GM18520 (cell line): ENCODE measurements around the gene SLC25A22.

Experiments
- ATAC-seq: cut with Tn5 transposase; IDR thresholded peaks from one replicate; pipeline ENCODE4 v1.9.1; 2021; ENCODE audit not compliant: unreplicated experiment

The SLC25A22 gene

DNA sequence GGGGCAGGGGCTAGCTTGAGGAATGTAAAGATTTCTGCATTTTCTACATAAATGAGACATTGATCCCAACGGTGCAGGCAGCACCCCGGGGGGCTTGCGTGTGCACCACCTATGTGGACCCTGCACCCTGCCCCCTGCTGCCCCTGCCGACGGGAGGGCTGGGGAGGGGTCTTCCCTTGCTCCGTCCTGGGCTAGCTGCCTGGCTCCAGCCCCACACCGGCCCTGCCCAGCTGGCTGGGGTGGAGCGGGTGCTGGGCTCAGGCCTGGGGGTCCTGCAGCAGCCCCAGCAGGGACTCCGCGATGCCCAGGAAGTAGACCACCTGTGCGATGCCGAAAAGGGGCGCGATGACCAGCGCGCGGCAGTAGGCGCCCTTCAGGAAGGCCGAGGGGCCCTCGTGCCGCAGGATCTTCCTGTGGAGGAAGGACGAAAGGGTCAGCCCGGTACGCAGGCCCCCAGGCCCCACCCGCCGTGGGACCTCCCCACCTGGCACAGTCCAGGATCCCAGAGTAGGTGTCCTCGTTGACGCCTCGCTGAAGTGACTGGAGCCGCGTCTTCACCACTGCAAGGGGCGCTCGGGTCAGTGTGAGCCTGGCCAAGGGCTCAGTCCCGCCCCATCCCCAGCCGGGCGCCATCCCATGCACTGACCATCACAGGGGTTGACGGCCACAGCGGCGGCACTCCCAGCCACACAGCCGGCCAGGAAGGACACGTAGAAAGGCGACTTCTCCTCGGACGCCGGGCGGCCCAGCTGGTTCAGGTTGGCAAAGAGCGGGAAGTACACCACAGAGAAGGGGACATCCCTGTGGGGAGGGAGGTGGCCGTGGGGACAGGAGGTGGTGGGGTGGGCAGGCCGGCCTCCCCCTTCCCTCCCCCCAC, 6.2 kb downstream of the SLC25A22 start:
- ATAC-seq, result no peak

DNA sequence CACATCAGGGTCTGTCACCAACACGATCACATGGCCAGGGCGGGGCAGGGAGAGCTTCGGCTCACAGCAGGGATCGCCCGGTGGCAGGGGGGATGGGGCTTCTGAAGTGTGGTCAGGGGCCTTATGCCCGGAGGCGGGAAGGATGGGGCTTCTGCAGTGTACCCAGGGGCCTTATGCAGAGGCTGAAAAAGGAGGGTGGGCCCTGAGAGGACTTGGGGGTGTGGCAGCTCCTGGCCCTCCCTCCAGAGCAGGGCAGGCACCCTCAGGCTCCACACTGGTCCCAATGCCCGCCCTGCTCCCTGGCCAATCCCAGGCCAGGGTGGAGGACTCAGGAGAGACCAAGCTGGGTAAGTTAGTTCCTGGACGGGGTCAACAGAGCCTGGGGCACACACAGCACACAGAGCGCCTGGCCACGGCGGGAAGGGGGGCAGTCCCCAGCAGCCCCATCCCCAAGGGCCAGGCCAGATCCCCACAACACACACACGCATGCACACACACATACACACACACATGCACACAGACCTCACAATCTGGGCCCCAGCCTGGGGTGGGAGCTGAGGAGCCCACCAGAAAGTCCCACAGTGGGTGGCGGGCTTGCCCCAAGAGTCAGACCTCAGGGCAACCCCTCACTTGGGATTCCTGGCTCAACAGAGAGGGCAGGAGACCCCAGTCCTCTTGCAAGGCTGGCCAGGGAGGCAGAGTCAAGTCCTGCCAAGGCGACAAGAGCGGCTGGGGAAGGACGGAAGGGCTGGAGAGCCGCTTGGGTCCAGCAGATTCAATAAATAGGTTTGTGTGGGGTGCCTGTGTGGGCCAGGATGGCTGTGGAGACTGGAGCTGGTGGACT, 7.1 kb downstream of the SLC25A22 start:
- no peak for ATAC-seq

DNA sequence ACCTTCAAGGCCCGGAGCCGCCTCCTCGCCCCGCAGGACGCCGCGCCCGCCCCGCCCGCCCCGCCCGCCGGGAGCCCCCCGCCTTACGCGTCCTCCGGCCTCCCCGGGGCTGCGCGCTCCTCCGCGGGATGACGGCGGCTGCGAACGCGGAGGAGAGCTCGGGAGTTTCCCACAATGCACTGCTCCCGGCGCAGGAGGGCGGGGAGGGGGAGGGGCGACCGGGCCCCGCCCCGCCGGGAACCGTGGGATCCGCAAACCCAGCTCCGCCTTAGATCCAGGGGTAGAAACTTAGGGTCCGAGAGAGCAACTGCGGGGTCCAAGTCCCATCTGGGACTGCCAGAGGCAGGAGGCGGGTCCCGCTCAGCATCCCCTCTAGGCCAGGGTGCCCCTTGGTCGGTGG, 8.1 kb downstream of the SLC25A22 start, which contains the start of gene CEND1:
CEND1 (minus strand) TSS at position 148 of the 400 bp plus-strand sequence. CDS start 1,514 bp downstream, outside the sequence.
- ATAC-seq, result no peak

DNA sequence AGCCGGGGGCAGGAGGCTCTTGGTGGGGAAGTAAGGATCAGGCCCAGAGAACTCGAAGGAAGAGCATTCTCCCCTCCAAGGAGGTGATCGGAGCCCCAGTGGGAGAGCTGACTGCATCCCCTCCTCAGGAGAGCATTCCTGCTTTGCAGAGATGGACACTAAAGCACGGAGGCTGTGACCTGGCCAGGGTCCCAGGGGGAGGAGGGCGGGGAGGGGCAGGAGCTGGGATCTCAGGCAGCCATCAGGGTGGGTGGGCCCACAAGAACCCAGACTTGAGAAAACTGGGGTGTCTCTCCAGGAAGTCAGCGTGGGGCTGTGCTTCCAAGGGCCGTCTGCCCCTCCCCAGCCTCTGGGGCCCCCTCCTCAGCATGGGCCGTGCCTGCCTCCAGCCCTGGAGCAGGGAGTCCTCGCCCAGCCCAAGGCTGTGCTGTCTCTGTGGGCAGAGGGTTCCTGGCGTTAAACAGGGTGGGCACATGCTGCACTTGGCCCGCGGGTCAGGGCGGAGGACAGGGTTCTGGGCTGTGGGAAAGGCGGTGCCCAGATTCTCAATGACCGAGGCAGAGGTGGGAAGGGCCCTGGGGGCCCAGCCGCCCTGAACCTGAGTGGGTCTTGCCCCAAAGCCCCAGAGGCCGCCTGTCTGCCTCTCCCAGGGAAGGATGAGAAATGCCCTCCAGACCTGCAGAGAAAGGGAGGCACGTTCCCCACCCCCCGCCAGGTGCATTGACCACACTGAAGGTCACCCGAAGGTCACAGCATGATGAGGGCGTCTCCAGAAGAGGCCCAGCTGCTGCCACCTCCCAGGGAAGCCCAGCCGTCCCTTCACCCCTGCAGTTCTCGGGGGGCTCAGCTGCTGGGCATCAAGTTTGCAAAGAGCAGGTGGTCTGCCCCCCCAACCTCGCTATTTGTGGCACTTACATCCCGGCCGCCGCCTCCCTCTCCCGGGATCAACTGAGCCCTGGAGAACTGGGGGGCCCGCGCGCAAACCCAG, 8.8 kb downstream of the SLC25A22 start:
- ATAC-seq, result no peak

DNA sequence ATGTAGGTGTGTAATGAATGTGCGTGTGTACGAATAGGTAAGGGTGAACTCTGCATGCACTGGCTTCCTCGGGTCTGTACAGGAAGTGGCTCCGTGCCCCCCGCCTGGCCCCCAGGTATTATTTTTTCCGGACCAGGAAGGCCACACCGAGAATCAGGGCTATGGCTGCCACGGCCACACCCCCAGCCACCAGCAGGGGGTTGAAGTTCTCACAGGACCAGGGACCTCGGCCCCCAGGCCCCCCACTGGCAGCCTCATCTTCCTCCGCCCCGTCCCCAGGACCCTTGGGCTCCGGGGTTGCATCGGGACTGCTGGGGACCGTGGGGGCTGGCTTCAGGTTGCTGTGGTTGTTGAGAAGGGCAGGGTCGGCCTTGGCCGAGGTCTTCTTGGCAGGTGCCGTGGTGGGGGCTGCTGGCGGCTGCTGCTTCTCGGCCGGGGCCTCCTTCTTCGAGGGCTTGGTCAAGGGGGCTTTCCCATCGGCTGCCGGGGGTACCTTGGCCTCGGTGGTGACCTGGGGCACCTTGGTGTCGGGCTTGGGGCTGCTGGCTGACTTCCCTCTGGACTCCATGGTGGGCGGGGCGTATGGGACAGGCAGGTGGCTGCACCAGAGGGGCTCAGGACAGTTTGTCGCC, 10.0 kb downstream of the SLC25A22 start:
- no peak for ATAC-seq

DNA sequence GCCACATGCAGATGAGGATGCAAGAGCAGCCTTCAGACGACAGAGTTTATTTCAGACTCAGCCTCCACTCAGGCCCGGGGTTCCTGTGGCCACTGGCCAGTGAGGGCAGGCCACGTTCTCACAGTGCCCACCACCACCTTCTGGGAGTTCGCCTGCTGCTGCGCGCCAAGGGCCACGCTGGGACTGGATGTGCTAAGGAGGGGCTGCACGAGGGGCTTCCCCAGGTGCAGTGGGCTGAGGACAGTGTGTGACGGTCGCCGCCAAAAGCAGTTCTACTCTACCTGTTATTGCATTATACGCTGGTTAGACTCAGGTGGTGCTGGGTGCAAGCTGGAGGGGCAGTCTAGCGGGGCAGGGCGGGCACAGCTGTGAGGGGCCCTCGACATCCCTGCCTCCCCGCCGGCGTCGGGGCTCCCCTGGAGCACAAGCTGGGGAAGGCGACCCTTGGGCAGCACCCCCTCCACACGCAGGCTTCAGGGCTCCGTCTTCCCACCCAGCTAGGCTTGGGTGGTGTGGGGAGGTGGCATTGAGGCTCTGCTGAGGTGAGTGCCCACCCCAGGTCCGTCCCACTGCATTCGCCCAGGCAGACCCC, 10.9 kb downstream of the SLC25A22 start:
- ATAC-seq, result no peak

DNA sequence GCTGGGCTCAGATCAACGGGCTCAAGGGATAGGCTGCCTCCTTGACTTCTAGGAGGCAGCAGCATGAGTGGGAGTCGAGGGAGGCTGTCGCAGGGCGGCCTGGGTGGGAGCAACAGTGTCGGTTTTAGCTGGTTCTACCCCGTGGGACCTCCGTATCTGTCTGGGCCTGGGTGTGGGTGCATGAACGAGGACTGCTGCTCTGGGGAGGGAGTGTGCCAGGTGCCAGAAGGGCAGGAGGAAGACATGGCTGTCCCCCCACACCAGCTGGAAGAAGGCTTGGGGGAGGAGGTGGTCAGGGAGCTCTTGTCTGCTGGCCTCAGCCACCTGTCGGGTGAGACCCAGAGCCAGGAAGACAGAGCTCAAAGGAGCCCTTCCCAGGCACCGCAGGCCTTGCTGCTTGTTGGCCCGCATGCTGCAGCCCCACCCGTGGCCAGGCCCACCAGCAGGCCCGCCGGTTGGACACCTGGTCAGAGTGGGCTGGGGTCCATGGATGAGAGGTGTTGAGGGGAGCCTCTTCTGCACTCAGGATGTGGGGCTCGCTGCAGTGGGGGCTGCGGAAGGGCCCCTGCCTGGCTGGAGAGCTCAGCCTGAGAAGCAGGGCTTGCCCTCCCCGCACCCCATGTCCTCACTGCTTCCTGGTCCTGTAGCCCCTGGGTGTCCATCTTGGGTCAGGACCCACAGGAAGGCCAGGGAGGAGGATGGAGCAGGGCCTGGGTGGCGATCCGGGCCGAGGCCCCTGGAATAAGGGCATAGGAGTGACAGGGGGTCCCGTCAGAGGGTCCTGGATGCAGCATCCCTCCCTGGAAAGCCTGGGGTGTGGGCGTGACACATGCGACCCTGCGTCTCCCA, 11.6 kb downstream of the SLC25A22 start:
- no peak for ATAC-seq

DNA sequence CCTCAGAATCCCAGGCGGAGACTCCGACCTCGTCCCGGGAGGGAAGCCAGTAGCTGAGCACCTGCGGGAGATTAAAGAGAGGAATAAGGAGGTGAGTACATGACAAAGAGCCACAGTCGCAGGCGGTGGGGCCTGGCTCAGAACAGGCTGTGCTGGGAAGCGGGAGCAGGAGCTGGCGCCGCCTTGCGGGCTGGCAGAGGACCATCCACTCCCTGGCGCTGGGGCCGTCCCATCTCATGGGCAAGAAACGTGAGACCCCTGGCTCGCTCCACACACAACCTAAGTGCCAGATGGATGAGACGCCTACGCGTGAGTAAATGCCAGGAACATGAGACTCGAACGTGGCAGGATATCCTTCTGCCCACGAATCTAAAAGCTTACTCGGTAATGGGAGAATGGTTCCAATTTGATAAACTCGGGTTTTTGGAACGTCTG, 14.5 kb downstream of the SLC25A22 start:
- ATAC-seq, result no peak

DNA sequence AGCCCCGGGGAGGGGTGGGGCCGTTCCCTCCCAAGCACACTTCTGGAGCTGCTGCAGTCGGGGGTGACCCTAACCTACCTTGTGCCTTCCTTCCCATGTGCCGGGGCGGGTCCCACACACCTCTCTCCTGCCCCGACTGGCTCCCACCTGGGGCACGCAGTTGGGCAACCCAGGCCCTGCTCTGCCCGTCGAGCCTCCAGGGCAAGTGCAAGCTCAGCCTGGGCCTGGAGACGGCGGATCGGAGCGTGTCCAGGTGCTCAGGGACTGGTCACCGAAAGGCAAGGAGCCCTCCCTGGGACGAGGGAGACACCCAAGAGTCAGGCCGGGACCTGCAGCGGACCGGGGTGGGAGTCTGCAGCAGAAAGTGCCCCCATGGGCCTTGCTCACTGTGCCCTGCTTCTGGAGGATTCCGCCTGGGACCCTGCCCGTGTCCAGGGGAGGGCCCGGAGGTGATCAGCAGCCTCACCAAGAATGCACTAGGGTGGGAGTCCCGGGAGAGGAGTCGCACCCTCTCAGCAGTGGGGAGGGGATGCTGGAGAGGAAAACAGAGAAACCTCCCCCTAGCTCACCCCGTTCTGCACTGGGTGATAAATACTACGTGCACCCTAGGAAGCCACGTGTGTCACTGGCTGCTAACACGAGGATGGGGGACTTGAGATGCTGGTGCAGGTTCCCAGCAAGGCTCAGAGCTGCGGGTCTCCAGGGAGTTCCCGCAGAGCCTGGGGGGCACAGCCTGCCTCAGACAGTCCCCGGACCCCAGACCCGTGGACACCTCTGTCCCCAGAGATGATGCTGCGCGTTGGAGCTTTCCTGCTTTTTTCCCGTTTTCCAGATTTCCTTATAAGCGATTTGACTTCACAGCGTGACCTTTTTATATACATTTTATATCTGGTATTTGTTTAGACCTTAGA, 15.6 kb downstream of the SLC25A22 start:
- no peak for ATAC-seq

DNA sequence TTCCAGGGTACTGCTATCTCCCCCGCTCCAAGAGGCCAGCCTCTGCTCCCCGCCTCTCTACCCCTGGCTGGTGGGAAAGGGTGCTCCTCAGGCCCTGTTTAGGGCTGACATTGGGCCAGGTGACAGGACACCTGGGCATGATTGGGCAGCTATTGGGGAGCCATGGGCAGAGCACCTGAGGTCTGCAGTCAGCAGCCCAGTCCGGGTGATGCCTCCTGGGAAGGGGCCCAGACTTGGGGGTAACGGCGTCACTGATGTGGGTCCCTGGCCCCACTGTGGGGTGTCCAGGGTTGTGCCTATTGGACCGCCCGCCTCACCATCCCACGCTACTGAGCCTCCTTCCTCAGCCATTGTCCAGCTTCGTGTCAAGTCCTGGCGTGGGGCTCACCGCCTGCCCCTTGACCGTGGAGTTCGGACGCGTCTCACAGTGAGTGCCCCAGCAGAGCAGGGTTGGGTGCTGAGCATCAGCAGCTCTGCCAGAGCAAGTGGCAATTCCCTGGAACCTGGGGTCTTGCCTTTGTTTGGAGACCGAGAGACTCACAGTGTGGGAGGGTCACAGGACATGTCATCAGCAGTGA, 18.0 kb downstream of the SLC25A22 start:
- ATAC-seq, result no peak

DNA sequence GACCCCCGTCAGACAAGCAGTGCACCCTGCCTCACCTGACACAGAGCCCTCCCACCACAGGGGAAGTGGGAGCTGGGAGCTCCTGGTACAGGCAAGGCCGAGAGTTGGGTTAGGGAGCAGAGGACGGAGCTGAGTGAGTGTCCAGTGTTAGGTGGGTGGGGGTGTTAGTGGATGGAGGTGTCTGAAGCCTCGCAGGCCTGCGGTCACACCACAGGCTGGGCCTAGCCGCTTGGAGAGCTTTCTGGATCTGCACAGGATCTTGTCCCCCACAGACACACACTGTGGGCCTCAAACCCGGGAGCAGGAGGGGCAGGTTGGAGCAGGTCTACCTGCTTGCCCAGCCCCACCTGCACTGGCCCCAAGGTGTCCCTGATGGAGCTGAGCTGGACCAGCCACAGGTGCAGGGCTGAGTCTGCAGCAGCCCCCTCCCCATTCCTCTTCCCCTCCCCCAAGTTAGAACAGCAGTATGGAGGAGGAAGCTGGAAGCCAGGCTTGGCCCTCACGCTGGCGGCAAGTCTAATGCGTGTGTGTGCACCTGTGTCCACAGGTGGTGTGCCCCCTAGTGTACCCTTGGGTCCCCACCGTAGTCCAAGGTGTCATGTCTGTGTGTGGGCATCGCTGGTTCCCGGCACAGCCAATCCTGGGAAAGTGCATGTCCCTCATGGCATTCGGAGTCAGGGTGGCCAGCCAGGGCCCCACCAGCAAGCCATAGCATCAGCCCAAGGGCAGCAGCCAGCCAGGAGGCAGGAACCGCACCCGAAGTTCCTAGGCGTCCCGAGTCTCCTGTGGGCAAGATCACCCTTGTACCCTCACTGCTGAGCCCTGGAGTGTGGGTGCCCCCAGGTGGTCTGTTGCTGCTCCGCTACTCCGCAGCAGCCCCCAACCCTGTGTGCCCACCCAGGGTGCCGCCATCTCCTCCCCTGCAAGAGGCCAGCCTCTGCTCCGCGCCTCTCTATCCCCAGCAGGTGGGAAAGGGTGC, 18.8 kb downstream of the SLC25A22 start:
- no peak for ATAC-seq

DNA sequence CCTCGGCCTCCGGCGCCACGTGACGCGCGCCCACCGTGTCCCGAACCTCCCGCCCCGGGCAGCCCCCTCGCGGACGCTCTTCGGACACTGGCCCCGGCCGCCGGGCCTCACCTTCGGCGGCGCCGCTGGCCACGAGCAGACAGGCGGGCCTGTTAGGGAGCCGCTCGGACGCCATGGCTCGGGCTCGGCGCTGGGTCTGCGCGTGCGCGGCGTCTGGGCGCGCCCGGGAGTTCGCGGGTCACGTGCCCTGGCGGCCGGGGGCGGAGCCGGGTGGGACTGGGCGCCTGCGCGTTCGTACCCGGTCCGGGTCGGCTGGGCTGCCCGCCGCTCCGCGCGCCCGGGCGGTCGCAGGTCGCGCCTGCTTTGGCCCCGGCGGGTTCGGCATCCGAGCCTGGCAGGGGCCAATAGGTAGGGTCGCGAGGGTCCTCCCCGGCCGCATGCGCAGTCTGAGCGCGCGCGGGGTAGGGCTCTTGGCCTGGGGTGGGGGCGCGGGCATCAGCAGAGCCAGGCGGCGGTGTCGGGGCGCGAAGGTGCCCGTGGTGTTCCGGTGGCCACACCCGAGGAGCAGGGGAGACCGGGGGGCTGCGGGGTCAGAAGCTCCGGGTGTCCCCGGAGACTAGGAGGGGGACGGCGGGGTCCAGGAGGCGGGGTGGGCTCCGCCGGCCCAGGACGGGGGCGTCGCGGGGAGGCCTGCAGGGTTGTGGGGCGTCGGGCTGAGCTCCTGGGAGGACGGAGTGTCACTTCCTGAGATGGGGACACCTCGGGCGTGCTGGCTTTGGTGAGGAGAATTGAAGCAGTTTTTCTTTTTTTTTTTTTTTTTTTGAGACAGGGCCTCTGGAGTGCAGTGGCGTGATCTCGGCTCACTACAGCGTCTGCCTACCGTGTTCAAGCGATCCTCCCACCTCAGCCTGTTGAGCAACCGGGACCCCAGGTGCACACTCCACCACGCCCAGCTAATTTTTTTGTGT, 20.5 kb downstream of the SLC25A22 start, which contains the start of gene GATD1:
GATD1 (minus strand) TSS at position 200 of the 968 bp plus-strand sequence; CDS start at position 175, 25 bp downstream.
- ATAC-seq, result peak; percentile 72

DNA sequence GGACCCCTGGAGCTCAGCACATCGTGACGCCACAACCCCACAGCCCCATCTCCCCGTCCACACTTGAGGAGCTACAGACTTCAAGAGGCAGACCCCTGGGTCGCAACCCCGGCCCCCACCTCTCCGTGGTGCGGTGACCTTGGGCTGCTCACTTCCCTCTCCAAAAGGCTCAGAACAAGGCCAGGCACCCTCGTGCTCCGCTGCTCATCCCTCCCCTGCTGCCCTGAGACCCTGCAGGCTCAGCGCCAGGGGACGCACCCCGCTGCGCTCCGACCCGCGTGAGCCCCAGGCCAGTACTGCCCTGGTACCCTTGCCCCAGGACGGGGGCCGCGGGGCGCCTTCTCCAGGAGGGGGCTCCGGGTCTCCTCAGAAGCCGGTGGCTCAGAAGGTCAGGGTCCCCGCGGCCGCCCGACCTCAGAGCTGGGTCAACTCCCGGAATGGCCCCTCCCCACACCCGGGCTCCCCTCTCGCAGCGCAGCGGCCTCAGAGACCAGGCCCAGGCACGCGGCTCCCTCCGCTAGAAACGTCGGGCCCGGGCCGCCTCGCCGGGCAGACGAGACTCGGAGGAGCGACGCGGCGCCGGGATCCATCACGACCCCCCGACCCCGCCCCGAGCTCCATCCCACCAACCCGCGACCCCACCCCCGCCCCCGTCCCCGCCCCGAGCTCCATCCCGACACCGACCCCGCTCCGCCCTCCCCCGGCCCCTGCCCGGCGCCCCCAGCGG, 21.4 kb downstream of the SLC25A22 start:
- peak; percentile 15 for ATAC-seq

DNA sequence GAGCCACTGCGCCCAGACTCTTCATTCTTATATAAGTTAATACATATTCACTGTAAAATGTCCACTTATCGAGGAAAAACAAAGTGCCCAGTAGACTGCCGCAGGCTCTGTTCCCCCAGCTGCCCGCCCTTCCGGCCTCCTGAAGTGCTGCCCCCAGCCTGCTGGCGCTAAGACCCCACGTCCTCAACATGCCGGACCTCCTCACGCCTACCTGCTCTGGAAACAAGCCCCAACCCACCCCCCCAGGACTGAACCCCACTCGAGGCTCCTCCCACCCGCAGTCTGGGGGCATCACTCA, 21.9 kb downstream of the SLC25A22 start:
- ATAC-seq, result no peak
